HG03571 (cell line): ENCODE data around the gene RAB44.
A peak's percentile ranks its signal among the peaks of the same experiment; 100 is the strongest.

Source experiments
- ATAC-seq: cut with Tn5 transposase; IDR thresholded peaks from one replicate; pipeline ENCODE4 v1.9.1; 2021; ENCODE audit not compliant: unreplicated experiment

The RAB44 gene

DNA sequence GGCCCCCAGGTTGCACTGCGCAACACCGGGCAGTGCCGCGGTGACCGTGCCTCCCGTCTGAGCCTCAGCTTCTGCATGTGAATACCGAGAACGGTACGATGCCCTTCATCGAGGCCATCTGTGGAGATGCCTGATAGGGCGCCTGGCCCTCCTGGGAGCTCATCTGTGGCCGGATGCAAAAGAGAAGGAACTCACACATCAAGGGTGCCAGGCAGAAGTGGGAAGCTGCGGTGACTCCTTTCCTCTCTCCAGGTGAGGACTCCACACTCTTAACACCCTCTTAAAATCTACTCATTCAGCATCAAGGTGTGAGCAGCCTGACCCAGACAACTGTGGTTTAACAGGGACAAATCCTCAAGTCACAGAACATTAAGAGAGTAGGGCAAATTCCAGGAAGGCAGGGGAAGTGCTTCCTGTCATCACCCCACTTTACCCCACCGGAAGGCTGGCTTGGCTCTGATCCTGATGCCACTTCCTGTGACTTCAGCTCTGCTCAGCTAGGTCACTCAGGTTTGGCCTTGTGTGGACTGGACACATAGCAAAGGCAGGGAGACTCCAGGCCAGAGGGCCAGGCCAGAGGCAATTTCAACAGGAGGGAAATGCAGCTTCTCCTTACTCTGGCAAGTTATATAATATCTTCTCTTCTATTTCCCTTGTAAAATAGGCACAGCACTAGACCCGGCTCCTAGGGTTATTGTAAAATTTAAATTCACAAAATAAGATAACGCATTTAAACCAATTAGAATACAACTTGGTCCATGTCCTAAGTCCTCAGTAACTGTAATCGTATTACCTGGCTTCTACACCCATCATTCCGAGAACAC is 72.3 kb downstream of the RAB44 start:
- no peak for ATAC-seq

- ATAC-seq: no peak
Observed at GRCh38 chr6:36771145-36771544, 73.5 kb downstream of the RAB44 start.

- ATAC-seq: no peak
Observed at GRCh38 chr6:36772397-36772796, 74.8 kb downstream of the RAB44 start.

- no peak for ATAC-seq
Observed at GRCh38 chr6:36774331-36774730, 76.7 kb downstream of the RAB44 start.

GRCh38 chr6:36776167-36776566 is 78.5 kb downstream of the RAB44 start:
- ATAC-seq: no peak

- no peak for ATAC-seq
Observed at GRCh38 chr6:36777801-36778200, 80.2 kb downstream of the RAB44 start.

GRCh38 chr6:36779227-36779626 is 81.6 kb downstream of the RAB44 start:
- no peak for ATAC-seq

DNA sequence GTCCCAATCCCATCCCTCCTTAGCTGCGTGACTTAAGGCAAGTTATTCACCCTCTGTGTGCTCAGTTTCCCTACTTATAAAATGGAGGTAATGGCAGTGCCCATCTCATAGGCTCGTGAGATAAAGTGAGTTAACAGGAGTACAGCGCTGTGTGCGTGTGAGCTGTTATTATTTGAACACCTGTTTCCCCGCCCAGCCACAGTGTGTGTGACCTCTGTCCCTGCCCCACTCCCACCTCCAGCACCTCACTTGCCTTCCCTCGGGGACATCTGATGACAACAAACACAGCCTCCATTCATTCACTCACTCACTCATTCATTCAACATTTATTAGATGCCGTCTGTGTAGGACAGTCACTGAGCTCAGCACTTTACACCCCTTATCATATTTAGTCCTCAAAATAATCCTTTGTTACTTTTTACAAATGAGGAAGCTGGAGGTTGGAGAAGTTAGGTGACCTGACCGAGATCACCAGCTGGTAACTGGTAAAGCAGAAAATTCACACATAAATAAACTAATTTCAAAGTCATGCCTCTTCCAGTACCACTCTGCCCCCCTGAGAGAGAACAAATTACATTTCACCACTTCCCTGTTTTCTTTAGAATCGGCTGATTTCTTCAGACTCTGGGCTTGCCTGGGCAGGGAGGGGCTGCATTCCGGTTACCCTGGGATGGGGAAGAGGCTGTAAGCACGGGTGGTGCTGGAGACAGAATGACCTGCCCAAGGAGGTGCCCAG is 83.0 kb downstream of the RAB44 start:
- ATAC-seq: no peak

GRCh38 chr6:36781669-36782068 is 84.0 kb downstream of the RAB44 start:
- ATAC-seq: peak; percentile 51
